ENCODE measurements around the gene TPBG. TPM values are rescaled to one million over a fixed set of nuclear protein-coding genes. Genes with fewer than 3 reads are reported as not detected.
"Not testable (repeated sequence)": the region's sequence is repeated elsewhere in the genome, so short reads cannot be mapped to it uniquely, and the experiment has no call there.

The TPBG gene
- total and polyA plus RNA-seq, 2 of the 4 experiments (the other 2 are of a cell fraction): 19.7 to 71.7 TPM

DNA sequence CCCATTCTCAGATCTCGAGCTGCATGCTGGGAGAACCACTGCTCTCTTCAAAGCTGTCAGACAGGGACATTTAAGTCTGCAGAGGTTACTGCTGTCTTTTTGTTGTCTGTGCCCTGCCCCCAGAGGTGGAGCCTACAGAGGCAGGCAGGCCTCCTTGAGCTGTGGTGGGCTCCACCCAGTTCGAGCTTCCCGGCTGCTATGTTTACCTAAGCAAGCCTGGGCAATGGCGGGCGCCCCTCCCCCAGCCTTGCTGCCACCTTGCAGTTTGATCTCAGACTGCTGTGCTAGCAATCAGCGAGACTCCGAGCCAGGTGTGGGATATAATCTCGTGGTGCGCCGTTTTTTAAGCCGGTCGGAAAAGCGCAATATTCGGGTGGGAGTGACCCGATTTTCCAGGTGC is 31.2 kb downstream of the TPBG start:
- H4K8ac ChIP-seq (ENCODE audit: low read depth in 2 of 2, low read length in 2 of 2); DNase-seq; H3K79me1 ChIP-seq (ENCODE audit: low read depth in 1 of 2, low read length in 2 of 2); H3K4me3 ChIP-seq (ENCODE audit: insufficient read depth, low read depth, low read length); in situ Hi-C loops (cut with MboI; ENCODE audit: low sequenced_read_pairs); H2BK15ac ChIP-seq (ENCODE audit: low read depth, low read length); H3K14ac ChIP-seq (replicated peaks; ENCODE audit: low read depth, low read length); BruUV-seq (replicated peaks); H3K27ac ChIP-seq (ENCODE audit: insufficient read depth, low read length); H4K91ac ChIP-seq (ENCODE audit: insufficient read depth, low read depth, low read length); H3K9ac ChIP-seq (ENCODE audit: low read depth, low read length); H3K4me1 ChIP-seq (ENCODE audit: control insufficient read depth, insufficient read depth, low read length); H2AK5ac ChIP-seq (ENCODE audit: low read depth, low read length); H2AK9ac ChIP-seq (replicated peaks; ENCODE audit: low read depth, low read length, poor library complexity); H4K5ac ChIP-seq (ENCODE audit: low read depth, low read length); H2BK20ac ChIP-seq (ENCODE audit: low read depth, low read length); H3K4me2 ChIP-seq (ENCODE audit: low read depth, low read length); H2AFZ ChIP-seq (replicated peaks; ENCODE audit: low read length, poor library complexity); H3K18ac ChIP-seq (ENCODE audit: low read depth, low read length); H3K9me1 ChIP-seq (ENCODE audit: insufficient read depth, low read length); H2BK5ac ChIP-seq (ENCODE audit: low read depth, low read length, poor library complexity, severe bottlenecking); POLR2A ChIA-PET (ENCODE audit: unreplicated experiment); H4K20me1 ChIP-seq (ENCODE audit: insufficient read depth, low read length); CTCF ChIA-PET; H3K4ac ChIP-seq (ENCODE audit: low read depth, low read length); H3K9me3 ChIP-seq (ENCODE audit: control insufficient read depth, insufficient read depth, low read length); H3K27me3 ChIP-seq (ENCODE audit: control insufficient read depth, insufficient read depth, low read length); H3K36me3 ChIP-seq (ENCODE audit: control insufficient read depth, insufficient read depth, low read length); H2BK120ac ChIP-seq (ENCODE audit: low read depth, low read length); H3K56ac ChIP-seq (ENCODE audit: extremely low read depth, insufficient read depth, low read length); intact Hi-C loops (cut with micrococcal nuclease); dilution Hi-C loops (cut with HindIII; ENCODE audit: low sequenced_read_pairs, unreplicated experiment); H3K23ac ChIP-seq (ENCODE audit: low read depth, low read length); ATAC-seq (ENCODE audit: low read depth): not testable (repeated sequence)
- no CpG with 5 or more reads among the region's 15 CpGs for WGBS, 2 experiments (ENCODE audit: extremely low coverage in 2 of 2, insufficient read length in 1 of 2)
